Measurements from ENCODE around the gene PCLO. TPM values are rescaled to one million over a fixed set of nuclear protein-coding genes. Genes with fewer than 3 reads are reported as not detected.
"Not testable (repeated sequence)": the region's sequence is repeated elsewhere in the genome, so short reads cannot be mapped to it uniquely, and the experiment has no call there.

The PCLO gene
- total RNA-seq, 1 donor from 2014 or later = 2.9 TPM

- ATAC-seq (peak; percentile 93), DNase-seq (peak; percentile 23)
- intact Hi-C loops (cut with micrococcal nuclease) = no loop called here
These were observed 102.5 kb downstream of the PCLO start for GRCh38 chr7:83060218-83060617.

GRCh38 chr7:83058667-83059066 lies 104.0 kb downstream of the PCLO start:
- DNase-seq (no peak), ATAC-seq (no peak)
- intact Hi-C loops (cut with micrococcal nuclease) = no loop called here

- no peak for ATAC-seq
- intact Hi-C loops (cut with micrococcal nuclease) = no loop called here
- no peak for DNase-seq
These were observed 107.5 kb downstream of the PCLO start for GRCh38 chr7:83055197-83055596.

GRCh38 chr7:83054472-83054871 lies 108.2 kb downstream of the PCLO start:
- DNase-seq (no peak), ATAC-seq (no peak)
- intact Hi-C loops (cut with micrococcal nuclease) = no loop called here

- ATAC-seq (no peak), DNase-seq (no peak)
- intact Hi-C loops (cut with micrococcal nuclease) = no loop called here
These were observed 108.7 kb downstream of the PCLO start for GRCh38 chr7:83053965-83054364.

DNA sequence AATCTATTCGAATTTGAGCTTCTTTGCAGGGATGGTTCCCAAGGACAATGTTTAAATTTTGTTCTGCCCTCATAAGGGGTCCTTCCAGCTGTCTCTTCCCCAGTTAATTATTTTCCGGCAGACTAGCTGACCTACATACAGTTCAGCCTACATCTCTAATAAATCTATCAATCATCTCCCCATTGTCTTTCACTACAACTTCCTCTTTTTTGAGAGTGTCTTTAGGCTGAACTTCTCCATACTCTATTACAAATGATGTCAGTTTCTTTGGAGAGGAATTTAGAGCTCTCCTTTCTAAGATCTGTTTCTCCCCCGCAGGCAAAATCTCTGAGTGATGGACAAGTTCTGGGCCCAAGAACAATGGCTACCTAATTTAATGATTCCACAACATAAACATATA lies 122.2 kb downstream of the PCLO start:
- no peak for DNase-seq
- no peak for ATAC-seq
- intact Hi-C loops (cut with micrococcal nuclease) = no loop called here

GRCh38 chr7:83038787-83039186 lies 123.9 kb downstream of the PCLO start:
- no peak for DNase-seq
- intact Hi-C loops (cut with micrococcal nuclease) = no loop called here
- ATAC-seq = no peak

DNA sequence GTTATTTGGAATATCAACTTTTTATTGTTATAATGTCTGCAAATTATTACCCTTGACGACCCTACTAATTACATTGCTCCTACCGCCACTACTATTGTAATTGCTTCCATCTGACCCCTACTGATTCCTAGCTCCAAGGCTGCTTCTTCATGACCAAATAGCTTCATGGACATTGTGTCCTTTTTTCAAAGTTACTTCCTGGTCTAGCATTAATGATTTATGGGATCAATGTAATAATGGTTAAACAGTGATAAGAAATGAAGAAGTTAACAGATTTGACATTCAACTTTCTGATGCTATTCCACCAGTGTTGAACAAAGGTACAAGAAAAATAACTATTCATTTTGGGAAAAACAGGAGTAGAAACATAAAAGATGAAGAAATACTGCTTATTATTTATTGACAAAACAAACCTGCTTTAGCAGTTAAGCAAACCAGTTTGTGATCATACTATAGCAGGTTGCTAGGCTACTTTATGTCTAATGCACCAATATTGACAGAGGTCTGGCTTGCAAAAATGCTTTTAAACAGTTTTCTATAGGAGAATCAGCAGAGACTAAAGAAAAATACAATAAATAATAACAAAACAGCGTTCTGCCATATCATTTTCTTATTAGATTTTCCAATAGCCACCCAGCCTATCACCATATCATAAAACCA lies 125.8 kb downstream of the PCLO start:
- intact Hi-C loops (cut with micrococcal nuclease) = no loop called here
- DNase-seq (no peak), ATAC-seq (no peak)

DNA sequence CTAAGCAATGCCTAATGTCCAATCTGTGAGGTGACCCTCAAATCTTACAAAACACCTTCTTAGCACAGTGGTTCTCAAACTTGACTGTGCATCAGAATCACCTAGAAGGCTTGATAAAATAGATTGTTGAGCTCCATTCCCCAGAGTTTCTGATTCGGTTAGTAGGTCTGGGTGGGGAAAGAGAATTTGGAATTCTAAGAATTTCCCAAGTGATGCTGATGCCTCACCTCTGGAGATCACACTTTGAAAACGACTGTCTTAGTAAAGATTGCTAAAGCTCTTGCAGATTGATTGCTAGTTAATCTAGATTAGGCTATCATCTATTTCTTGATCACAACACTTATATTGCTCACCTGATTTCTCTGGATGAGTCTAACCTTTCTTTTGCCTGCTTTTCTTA lies 126.6 kb downstream of the PCLO start:
- DNase-seq (no peak), ATAC-seq (no peak)
- intact Hi-C loops (cut with micrococcal nuclease) = no loop called here

DNA sequence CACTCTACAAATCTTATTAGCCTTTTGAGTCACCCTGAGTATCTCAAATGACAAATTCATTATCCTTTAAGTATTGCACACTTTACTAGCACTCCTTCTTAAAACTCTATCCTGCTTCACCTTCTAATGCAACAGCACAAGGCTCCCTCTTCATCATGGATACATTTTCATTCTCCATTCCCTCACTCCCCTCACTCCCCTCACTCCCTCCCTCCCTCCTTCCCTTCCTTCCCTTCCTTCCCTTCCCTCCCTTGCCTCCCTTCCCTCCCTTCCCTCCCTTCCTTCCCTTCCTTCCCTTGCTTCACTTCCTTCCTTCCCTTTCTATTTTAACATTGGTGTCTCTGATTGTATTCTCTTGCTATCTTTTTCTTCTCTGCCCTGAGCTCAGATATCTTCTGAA lies 130.5 kb downstream of the PCLO start:
- ATAC-seq = no peak

DNA sequence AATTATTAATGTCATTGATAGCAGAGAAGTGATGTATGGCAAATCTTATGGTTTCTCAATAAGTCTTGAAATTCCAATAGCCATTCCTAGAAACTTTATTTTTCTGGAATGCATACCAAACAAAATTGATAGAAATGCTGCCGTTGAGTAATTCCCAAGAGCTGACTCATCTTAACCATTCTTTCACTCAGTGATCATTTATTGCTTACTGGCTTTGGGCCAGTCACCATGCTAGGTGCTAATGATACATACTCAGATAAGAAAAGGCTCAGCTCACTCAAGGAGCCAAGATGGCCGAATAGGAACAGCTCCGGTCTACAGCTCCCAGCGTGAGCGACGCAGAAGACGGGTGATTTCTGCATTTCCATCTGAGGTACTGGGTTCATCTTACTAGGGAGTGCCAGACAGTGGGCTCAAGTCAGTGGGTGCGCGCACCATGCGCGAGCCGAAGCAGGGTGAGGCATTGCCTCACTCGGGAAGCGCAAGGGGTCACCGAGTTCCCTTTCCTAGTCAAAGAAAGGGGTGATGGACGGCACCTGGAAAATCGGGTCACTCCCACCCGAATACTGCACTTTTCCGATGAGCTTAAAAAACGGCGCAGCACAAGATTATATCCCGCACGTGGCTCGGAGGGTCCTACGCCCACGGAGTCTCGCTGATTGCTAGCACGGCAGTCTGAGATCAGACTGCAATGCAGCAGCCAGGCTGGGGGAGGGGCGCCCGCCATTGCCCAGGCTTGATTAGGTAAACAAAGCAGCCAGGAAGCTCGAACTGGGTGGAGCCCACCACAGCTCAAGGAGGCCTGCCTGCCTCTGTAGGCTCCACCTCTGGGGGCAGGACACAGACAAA lies 138.6 kb downstream of the PCLO start:
- ATAC-seq; intact Hi-C loops (cut with micrococcal nuclease): not testable (repeated sequence)
- DNase-seq = peak; percentile 16

More for the DNA sequence above, 130.5 kb downstream of the PCLO start:
- DNase-seq = no peak
- intact Hi-C loops (cut with micrococcal nuclease) = no loop called here

GRCh38 chr7:83021032-83021431 lies 141.7 kb downstream of the PCLO start:
- DNase-seq (no peak), ATAC-seq (no peak)
- intact Hi-C loops (cut with micrococcal nuclease) = no loop called here

GRCh38 chr7:83020161-83020560 lies 142.5 kb downstream of the PCLO start:
- ATAC-seq (no peak), DNase-seq (no peak)
- intact Hi-C loops (cut with micrococcal nuclease) = no loop called here

DNA sequence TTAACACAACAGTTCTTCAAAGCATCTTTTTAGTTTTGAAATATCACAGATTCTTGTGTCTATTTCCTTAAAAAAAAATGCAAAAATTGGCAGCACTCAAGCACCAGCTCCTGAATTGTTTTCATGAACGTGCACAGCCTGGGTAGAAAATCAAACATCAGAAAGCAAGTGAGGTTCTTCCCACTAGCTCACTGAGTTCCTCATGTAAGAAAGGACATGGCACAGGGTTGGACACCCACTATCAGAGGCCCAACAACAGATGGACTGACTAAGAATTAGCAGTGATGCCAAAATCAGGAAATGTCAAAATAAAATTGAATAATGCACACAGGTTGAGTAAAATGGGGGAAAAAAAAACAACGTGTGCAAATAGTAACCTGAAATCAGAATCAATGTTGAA lies 146.8 kb downstream of the PCLO start:
- DNase-seq (no peak), ATAC-seq (no peak)
- intact Hi-C loops (cut with micrococcal nuclease) = no loop called here

- intact Hi-C loops (cut with micrococcal nuclease) = no loop called here
- ATAC-seq (no peak), DNase-seq (no peak)
These were observed 148.1 kb downstream of the PCLO start for GRCh38 chr7:83014546-83014945.

DNA sequence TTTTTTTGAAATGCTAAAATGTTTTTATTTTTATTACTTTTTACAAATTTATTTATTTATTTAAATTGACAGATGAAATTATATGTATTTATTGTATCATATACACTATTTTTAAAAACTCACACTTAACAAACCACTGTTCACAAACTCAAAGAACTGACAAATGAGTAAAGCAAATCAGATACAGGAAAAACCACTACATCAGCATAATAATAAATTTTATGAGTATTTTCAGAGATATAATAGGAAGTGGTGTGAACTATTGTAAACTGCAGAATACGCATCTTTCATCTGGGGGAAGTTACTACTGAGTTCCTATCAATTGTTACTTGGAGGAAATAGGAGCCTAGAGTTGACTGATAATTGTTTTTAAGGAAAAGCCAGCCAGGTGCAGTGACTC lies 150.7 kb downstream of the PCLO start:
- ATAC-seq = no peak
- DNase-seq = no peak
- intact Hi-C loops (cut with micrococcal nuclease) = no loop called here

- DNase-seq = no peak
- intact Hi-C loops (cut with micrococcal nuclease) = no loop called here
- ATAC-seq = no peak
These were observed 157.3 kb downstream of the PCLO start for GRCh38 chr7:83005410-83005809.

GRCh38 chr7:83001362-83002040 lies 161.2 kb downstream of the PCLO start:
- no peak for DNase-seq
- ATAC-seq = no peak
- intact Hi-C loops (cut with micrococcal nuclease) = no loop called here

GRCh38 chr7:82998436-82998835 lies 164.2 kb downstream of the PCLO start:
- ATAC-seq (no peak), DNase-seq (no peak)
- intact Hi-C loops (cut with micrococcal nuclease) = no loop called here

GRCh38 chr7:82985144-82985802 lies 177.4 kb downstream of the PCLO start:
- DNase-seq = no peak
- no peak for ATAC-seq
- intact Hi-C loops (cut with micrococcal nuclease) = no loop called here
